Cardiac muscle cell (in vitro differentiated cells and primary cell): ENCODE results near the gene ATP5PO. TPM values are rescaled to one million over a fixed set of nuclear protein-coding genes. Genes with fewer than 3 reads are reported as not detected.

Experiments
- DNase-seq, 2 donors: peaks; one replicate each; pipeline versions ENCODE4 v3.0.0 to v3.0.0-alpha.2; 2010 to 2017; ENCODE audit warnings: low read depth in 1 of 2, low spot score in 1 of 2
- H3K27ac ChIP-seq: fragments of 200-600 bp; sonication (generic); 2 replicates; pipeline ENCODE4 v1.5.1; 2016
- H3K27me3 ChIP-seq: fragments of 200-600 bp; sonication (generic); 2 replicates; pipeline ENCODE4 v1.6.0; 2016; ENCODE audit warnings: control low read depth
- H3K36me3 ChIP-seq: fragments of 200-600 bp; sonication (generic); 2 replicates; pipeline ENCODE4 v1.5.1; 2016; ENCODE audit warnings: control low read depth
- H3K4me1 ChIP-seq: fragments of 200-600 bp; sonication (generic); 2 replicates; pipeline ENCODE4 v1.8.1; 2017; ENCODE audit warnings: low read depth, mild to moderate bottlenecking, mixed run types
- H3K4me3 ChIP-seq: fragments of 200-600 bp; sonication (generic); 2 replicates; pipeline ENCODE4 v1.5.1; 2016; ENCODE audit warnings: mild to moderate bottlenecking
- H3K9me3 ChIP-seq: fragments of 200-600 bp; sonication (generic); 2 replicates; pipeline ENCODE4 v1.5.1; 2017; ENCODE audit warnings: low read depth, mild to moderate bottlenecking, control low read depth
- CTCF ChIP-seq: IDR thresholded peaks from 2 replicates; pipeline ENCODE4 v1.5.1; 2012; ENCODE audit warnings: low read depth, mild to moderate bottlenecking, low read length
- polyA plus RNA-seq: library from polyadenylated mRNA; unstranded; fragments of >200 nt; fragmentation: Nextera tagmentation; extraction: Ambion mirVana; gene quantifications from 2 replicates; pipeline ENCODE4 v1.2.1, GENCODE V29; 2016
- total RNA-seq: library from RNA; depleted of rRNA; stranded (reverse); fragments of >200 nt; gene quantifications from 2 replicates; pipeline ENCODE4 v1.2.3, GENCODE V29; 2016

The ATP5PO gene
- total RNA-seq (251 and 646 TPM in 2 replicates), polyA plus RNA-seq (808 and 1,053 TPM in 2 replicates)

GRCh38 chr21:33915368-33916199 lies at the start of gene ATP5PO:
Gene ATP5PO (minus strand): TSS chr21:33915804. CDS start chr21:33915763, 41 bp downstream.
- Histone ChIP-seq H3K4me1 (peaks cover 17% of the 10 kb centered on the region), H3K4me3 (peak within 1 kb of the TSS; percentile 81), H3K36me3 (peaks cover 22% of the 10 kb centered on the region), H3K9me3 (no peaks in the 10 kb centered on the region), H3K27ac (peak within 1 kb of the TSS; percentile 42), H3K27me3 (no peaks in the 10 kb centered on the region)
- DNase-seq = peak; percentile 98 to 99
- no peak for TF ChIP-seq CTCF

- DNase-seq = no peak
Measured at GRCh38 chr21:33964706-33965325, 49.2 kb upstream of the ATP5PO start.

GRCh38 chr21:33963848-33964555 lies 48.4 kb upstream of the ATP5PO start:
- H3K4me3 ChIP-seq = no peak overlapping the region
- TF ChIP-seq CTCF = no peak
- H3K27me3 ChIP-seq = no peaks in the 10 kb centered on the region
- H3K27ac ChIP-seq = no peak overlapping the region
- H3K4me1 ChIP-seq = peaks cover 23% of the 10 kb centered on the region
- H3K36me3 ChIP-seq = no peaks in the 10 kb centered on the region
- no peak for DNase-seq
- H3K9me3 ChIP-seq = no peaks in the 10 kb centered on the region

More at GRCh38 chr21:33964706-33965325, 49.2 kb upstream of the ATP5PO start:
- H3K27me3 ChIP-seq = no peaks in the 10 kb centered on the region
- H3K4me1 ChIP-seq = peaks cover 32% of the 10 kb centered on the region
- H3K9me3 ChIP-seq = no peaks in the 10 kb centered on the region
- H3K4me3 ChIP-seq = no peak overlapping the region
- H3K27ac ChIP-seq = no peak overlapping the region
- no peaks in the 10 kb centered on the region for H3K36me3 ChIP-seq
- no peak for TF ChIP-seq CTCF

GRCh38 chr21:33962290-33962689 lies 46.7 kb upstream of the ATP5PO start:
- no peak for TF ChIP-seq CTCF
- Histone ChIP-seq H3K36me3 (no peaks in the 10 kb centered on the region), H3K4me3 (no peak overlapping the region), H3K4me1 (peaks cover 8% of the 10 kb centered on the region), H3K27ac (no peak overlapping the region), H3K9me3 (no peaks in the 10 kb centered on the region), H3K27me3 (no peaks in the 10 kb centered on the region)
- no peak for DNase-seq

GRCh38 chr21:33961061-33961460 lies 45.5 kb upstream of the ATP5PO start:
- H3K9me3 ChIP-seq = no peaks in the 10 kb centered on the region
- H3K36me3 ChIP-seq = no peaks in the 10 kb centered on the region
- H3K4me1 ChIP-seq = no peaks in the 10 kb centered on the region
- H3K4me3 ChIP-seq = no peak overlapping the region
- H3K27ac ChIP-seq = no peak overlapping the region
- no peaks in the 10 kb centered on the region for H3K27me3 ChIP-seq
- no peak for TF ChIP-seq CTCF
- no peak for DNase-seq
